NCI-H748 (cell line): ENCODE measurements around the gene NPC1.
A peak's percentile ranks its signal among the peaks of the same experiment; 100 is the strongest.
"Not testable (repeated sequence)": the region's sequence is repeated elsewhere in the genome, so short reads cannot be mapped to it uniquely, and the experiment has no call there.

ENCODE experiments used
- DNase-seq: peaks from one replicate; lab custom pipeline; 2025; ENCODE audit not compliant: unreplicated experiment; lab: John Stamatoyannopoulos, UW

NPC1 gene

GRCh38 chr18:23586249-23587196 is at the start of gene NPC1:
TSS of gene NPC1 (minus strand) at chr18:23586506. CDS start at chr18:23586343, 163 bp downstream.
- peak; percentile 96 for DNase-seq

GRCh38 chr18:23636071-23636399 is 49.7 kb upstream of the NPC1 start:
- no peak for DNase-seq

- peak; percentile 20 for DNase-seq
Measured at GRCh38 chr18:23635283-23636070, 49.2 kb upstream of the NPC1 start.

GRCh38 chr18:23634692-23635091 is 48.4 kb upstream of the NPC1 start:
- no peak for DNase-seq

GRCh38 chr18:23632615-23633014 is 46.3 kb upstream of the NPC1 start:
- no peak for DNase-seq

- DNase-seq = peak; percentile 76
Measured at GRCh38 chr18:23631746-23632145, 45.4 kb upstream of the NPC1 start.

GRCh38 chr18:23631312-23631711 is 45.0 kb upstream of the NPC1 start:
- no peak for DNase-seq

- DNase-seq = peak; percentile 89
Measured at GRCh38 chr18:23629444-23629946, 43.2 kb upstream of the NPC1 start.

GRCh38 chr18:23627970-23628369 is 41.7 kb upstream of the NPC1 start:
- no peak for DNase-seq

GRCh38 chr18:23627321-23627720 is 41.0 kb upstream of the NPC1 start:
- no peak for DNase-seq

- DNase-seq = no peak
Measured at GRCh38 chr18:23626451-23627279, 40.4 kb upstream of the NPC1 start.

- DNase-seq = no peak
Measured at GRCh38 chr18:23623040-23623439, 36.7 kb upstream of the NPC1 start.

GRCh38 chr18:23619388-23619881 is 33.1 kb upstream of the NPC1 start:
- no peak for DNase-seq

- no peak for DNase-seq
Measured at GRCh38 chr18:23618862-23619387, 32.6 kb upstream of the NPC1 start.

GRCh38 chr18:23617412-23618014 is 31.2 kb upstream of the NPC1 start:
- no peak for DNase-seq

- DNase-seq = no peak
Measured at GRCh38 chr18:23616258-23616657, 30.0 kb upstream of the NPC1 start.

- no peak for DNase-seq
Measured at GRCh38 chr18:23614891-23615290, 28.6 kb upstream of the NPC1 start.

- no peak for DNase-seq
Measured at GRCh38 chr18:23614413-23614812, 28.1 kb upstream of the NPC1 start.

- DNase-seq = not testable (repeated sequence)
Measured at GRCh38 chr18:23613091-23613475, 26.8 kb upstream of the NPC1 start.

GRCh38 chr18:23612434-23613090 is 26.3 kb upstream of the NPC1 start:
- DNase-seq = no peak
